GM10266 (cell line): ENCODE measurements around the gene NXPE3.

Experiments
- DNase-seq: peaks from one replicate; pipeline ENCODE4 v3.0.0; 2012; ENCODE audit errors: extremely low spot score
- CTCF ChIP-seq: IDR thresholded peaks from 2 replicates; pipeline ENCODE4 v1.5.1; 2012; ENCODE audit warnings: mild to moderate bottlenecking, low read depth; ENCODE audit not compliant: control insufficient read depth, insufficient read depth; ENCODE audit errors: missing control alignments

The NXPE3 gene

GRCh38 chr3:101840066-101840465 is 61.1 kb downstream of the NXPE3 start:
- TF ChIP-seq CTCF = no peak
- no peak for DNase-seq

- no peak for DNase-seq
- no peak for TF ChIP-seq CTCF
These were observed 63.4 kb downstream of the NXPE3 start for GRCh38 chr3:101842245-101842934.

- no peak for DNase-seq
- no peak for TF ChIP-seq CTCF
These were observed 63.9 kb downstream of the NXPE3 start for GRCh38 chr3:101842935-101843330.

- TF ChIP-seq CTCF = no peak
These were observed 66.4 kb downstream of the NXPE3 start for GRCh38 chr3:101845425-101845824.

GRCh38 chr3:101846709-101847108 is 67.7 kb downstream of the NXPE3 start:
- TF ChIP-seq CTCF = no peak
- no peak for DNase-seq

More at GRCh38 chr3:101845425-101845824, 66.4 kb downstream of the NXPE3 start:
- no peak for DNase-seq

- no peak for TF ChIP-seq CTCF
- no peak for DNase-seq
These were observed 68.3 kb downstream of the NXPE3 start for GRCh38 chr3:101847328-101847727.

- no peak for TF ChIP-seq CTCF
- DNase-seq = no peak
These were observed 69.3 kb downstream of the NXPE3 start for GRCh38 chr3:101848326-101848725.
